ENCODE results near the gene LHFPL2.
"Not testable (repeated sequence)": the region's sequence is repeated elsewhere in the genome, so short reads cannot be mapped to it uniquely, and the experiment has no call there.

Gene LHFPL2

GRCh38 chr5:78639791-78640190, 8.8 kb downstream of the LHFPL2 start:
- no peak for DNase-seq

DNA sequence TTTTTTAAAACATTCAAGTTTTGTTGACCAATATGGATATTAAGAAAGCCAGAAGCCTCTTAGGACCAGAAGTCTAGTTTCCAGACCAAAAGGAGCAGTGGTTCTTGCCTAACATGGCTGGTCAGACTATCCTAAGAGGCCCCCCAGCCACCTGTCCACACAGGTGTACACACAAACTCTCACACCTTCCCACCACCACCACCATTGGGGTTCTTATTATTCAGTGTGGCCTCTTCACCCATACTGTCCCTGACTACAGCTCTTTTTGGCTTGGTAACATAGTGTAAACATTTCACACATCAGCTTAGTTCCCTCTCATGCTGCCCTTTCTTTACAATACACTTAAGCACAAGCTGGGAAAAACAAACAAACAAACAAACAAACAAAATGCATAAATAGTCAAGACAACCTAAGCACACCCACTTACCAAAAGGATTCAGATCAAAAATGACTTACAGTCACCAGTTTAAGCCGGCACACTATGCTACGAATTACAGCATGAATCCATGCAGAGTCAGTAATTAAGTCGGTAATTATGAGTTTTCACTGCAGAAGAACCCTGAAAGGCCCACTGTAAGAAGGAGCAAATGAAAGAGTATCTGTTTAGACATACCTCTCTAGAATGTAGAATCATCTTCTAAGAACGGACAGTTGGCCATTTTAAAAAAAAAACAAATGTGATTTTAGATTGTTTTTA, 9.5 kb downstream of the LHFPL2 start:
- DNase-seq, result no peak

- DNase-seq, result no peak
These were observed 10.1 kb downstream of the LHFPL2 start for GRCh38 chr5:78638423-78638822.

- DNase-seq, result no peak
These were observed 11.1 kb downstream of the LHFPL2 start for GRCh38 chr5:78637468-78637867.

- DNase-seq, result no peak
These were observed 11.9 kb downstream of the LHFPL2 start for GRCh38 chr5:78636682-78637081.

- no peak for DNase-seq
These were observed 13.9 kb downstream of the LHFPL2 start for GRCh38 chr5:78634634-78635033.

DNA sequence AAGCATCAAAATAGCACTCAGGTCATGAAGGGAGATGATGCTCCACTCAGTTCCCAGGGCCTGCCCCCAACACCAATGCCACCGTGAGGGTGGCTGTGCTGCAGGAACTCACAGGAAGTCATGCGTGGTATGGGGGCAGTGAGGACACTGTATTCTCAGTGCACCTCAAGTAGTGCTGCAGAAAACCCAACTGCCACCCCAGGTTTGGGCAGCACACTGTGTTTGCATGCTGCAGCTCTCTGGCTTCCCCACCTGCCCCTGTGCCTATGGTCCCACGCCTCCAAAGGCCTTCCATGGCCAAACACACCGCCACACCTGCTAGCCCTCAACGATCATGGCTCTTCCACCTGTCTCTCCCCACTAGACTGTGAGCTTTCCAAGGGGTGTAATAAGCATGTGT, 14.3 kb downstream of the LHFPL2 start:
- DNase-seq, result no peak

DNA sequence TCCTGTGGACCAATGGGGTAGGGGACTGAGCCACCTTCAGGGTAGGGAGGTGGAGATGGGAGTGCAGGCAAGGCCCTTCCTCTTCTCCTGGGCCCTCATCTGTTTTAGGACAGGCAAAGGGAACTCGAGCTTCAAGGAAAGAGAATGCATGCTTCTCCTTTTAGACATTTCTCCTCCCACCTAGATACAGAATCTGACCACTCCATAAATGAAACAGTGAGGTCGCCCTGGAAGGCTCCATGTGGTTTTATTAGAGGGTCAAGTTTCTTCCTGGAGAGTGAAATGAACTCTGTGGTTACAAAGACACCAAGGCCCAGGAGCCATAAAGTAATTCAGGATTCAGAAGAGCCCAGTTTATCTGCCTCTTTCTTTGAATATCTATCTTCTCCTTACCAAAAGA, 14.9 kb downstream of the LHFPL2 start:
- no peak for DNase-seq

DNA sequence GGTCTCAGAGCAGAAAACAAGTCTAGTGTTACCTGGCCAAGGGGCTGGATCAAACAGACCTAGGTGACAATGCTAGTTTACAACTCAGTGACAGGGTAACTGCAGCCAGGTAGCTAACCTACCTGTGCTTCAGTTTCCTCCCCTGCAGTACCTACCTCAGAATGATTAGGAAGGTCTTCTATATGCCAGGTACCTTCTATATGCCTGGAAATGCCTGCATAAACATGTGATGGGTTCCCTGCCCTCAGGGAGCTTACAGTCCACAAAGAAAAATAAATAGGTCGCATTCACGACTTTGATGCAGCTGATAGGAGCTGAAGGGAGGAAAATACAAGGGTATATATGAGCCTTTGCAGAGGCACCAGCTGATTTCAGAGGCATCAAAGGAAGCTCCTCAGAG, 16.1 kb downstream of the LHFPL2 start:
- DNase-seq, result no peak

DNA sequence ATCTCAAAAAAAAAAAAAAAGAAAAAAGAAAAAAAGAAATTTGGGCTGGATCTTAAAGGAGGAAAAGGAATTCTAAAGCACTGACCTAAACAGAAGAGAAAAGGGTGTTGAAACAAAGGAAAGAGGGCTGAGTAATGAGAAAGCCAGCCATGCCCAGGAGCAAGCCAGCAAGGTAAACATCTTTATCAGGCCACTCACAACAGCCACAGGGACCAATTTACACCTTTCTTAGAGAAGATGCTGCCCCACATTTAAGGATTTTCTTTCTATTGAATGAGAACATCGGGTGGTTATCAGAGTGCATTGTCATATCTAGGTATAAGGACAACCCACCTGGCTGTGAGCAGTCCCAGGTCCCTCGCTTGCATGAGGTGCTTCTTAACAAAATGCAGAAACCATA, 16.6 kb downstream of the LHFPL2 start:
- DNase-seq, result no peak

- DNase-seq, result no peak
These were observed 18.5 kb downstream of the LHFPL2 start for GRCh38 chr5:78630047-78630446.

GRCh38 chr5:78629624-78630023, 18.9 kb downstream of the LHFPL2 start:
- DNase-seq, result no peak

DNA sequence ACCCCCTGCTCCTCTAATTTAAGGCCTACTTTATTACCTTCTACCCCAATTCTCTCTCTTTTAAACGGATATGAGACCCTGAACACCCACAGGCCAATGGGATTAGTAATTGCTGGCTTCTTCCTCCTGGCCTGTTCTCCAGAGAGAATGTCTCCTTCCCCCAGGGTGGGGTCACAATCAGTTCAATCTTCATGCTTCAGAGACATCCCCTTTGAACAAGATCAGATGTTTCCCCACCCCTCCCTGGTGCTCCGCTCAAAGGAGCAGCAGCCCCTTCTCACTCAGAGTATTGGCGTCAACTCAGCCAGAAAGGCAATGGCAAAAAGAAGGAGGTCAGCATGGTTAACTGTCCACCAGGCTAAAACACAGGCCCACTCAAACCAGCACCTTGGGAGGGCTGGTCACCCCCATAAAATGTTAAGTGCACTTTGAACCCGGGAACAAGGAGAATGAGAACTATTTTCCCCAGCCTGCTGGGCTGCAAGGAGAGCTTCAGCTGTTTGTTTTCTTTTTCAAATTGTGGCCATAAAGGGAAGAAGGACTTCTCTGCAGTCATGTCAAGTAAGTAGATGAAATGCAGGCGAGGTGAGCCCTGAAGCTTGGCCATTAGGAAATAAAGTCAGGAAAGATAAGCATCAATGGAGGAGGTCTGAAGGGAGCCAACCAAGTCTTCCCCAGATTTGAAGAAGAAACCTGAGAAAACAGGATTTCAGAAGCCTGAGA, 20.1 kb downstream of the LHFPL2 start:
- no peak for DNase-seq

- DNase-seq, result no peak
These were observed 20.8 kb downstream of the LHFPL2 start for GRCh38 chr5:78627766-78628165.

DNA sequence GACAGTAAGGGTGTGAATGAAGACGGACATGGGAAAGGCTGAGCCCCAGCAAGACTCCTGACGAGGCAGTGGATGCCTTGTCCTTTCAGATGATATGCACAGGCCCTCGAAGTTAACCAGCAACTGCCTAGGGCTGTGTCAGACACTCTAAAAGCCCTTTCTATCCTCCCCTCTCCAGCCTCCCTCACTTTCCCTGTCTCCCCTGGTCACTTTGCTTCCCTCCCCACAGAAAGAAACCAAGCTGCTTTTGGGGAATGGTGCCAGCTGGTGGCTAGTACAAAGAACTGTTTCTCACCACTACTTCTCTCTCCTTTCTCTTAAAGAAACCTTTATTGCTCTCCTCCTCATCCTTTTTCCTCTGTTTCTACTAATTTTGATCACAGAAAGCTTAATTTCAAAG, 21.4 kb downstream of the LHFPL2 start:
- no peak for DNase-seq

GRCh38 chr5:78626009-78626571, 22.5 kb downstream of the LHFPL2 start:
- no peak for DNase-seq

- no peak for DNase-seq
These were observed 23.6 kb downstream of the LHFPL2 start for GRCh38 chr5:78624992-78625391.

DNA sequence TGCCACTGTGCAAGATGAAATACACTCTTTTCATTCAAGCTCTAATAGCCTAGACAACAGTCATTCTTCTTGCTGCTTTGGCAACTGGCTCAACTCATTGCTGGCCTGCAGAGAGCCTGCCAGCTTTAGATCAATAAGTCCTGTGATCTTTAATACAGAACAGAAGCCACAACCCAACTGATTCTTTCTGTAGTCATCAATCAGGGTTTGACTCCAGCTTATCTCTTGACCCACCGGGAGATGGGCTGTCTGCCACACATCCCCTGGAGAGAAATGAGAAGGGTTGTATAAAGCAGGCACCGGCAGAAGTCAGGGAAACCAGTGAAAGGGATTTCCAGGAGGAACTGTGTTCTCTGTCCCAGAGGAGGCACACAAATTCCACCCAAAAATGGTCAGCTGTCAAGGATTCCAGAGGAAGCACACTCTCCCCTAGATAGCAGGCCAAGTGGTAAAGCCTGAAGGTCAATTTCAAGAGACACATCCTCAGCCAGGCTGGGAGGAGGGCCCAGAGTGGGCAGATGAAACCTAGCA, 24.5 kb downstream of the LHFPL2 start:
- DNase-seq, result no peak

GRCh38 chr5:78622302-78622971, 26.1 kb downstream of the LHFPL2 start:
- DNase-seq, result no peak

DNA sequence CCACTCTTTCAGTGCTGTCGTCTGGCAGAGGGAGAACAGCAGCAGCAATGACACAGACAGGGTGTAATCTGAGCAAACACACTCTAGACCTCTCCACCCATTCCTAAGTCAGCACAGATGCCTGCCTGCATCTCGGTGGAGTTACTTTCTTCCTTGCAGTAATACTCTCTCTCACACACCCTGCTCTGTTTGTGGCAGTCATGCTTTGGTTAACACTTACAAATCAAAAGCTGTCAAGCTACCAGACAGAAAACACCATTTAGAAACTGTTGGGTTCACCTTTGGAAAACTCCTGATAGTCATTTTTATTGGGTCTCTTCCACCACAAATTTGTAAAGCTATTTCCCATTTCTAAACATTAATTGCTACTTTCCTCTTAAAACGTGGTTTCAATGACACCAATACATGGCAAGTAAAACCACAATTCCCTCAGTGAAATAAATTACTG, 27.3 kb downstream of the LHFPL2 start:
- DNase-seq, result no peak

DNA sequence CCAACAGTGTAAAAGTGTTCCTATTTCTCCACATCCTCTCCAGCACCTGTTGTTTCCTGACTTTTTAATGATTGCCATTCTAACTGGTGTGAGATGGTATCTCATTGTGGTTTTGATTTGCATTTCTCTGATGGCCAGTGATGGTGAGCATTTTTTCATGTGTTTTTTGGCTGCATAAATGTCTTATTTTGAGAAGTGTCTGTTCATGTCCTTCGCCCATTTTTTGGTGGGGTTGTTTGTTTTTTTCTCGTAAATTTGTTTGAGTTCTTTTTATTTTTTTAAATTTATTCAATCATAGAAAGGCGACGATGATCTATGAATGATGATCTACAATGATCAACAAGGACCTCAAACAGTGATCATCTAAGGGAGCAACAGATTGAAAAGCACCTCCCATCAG, 28.5 kb downstream of the LHFPL2 start:
- DNase-seq, result not testable (repeated sequence)

- no peak for DNase-seq
These were observed 30.3 kb downstream of the LHFPL2 start for GRCh38 chr5:78618303-78618702.

- DNase-seq, result no peak
These were observed 32.9 kb downstream of the LHFPL2 start for GRCh38 chr5:78615697-78616096.

DNA sequence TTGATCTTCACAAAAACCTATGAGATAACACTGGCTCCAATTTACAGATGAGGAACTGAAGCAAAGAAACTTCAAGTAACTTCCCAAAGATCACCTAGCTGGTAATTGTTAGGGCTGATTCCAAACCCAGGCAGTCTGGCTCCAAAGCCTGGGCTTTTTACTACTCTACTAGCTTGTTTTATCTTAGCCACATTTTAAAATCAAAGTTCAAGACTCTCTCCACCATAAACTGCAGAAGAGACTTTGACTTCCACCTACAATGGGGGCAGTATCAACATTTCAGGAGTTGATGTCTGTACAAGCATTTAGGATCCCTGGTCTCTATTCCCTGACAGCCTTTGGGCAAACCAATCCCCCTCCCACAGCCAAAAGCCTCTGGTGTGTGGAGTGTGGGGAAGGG, 33.8 kb downstream of the LHFPL2 start:
- DNase-seq, result no peak
